H9 (cell line): ENCODE data around the gene SNURF. TPM values are rescaled to one million over a fixed set of nuclear protein-coding genes. Genes with fewer than 3 reads are reported as not detected.
A peak's percentile ranks its signal among the peaks of the same experiment; 100 is the strongest.

Experiments used
- DNase-seq: peaks from one replicate; pipeline ENCODE4 v3.0.0-alpha.2; 2017
- H2AFZ ChIP-seq: one replicate; pipeline ENCODE4 v1.6.1; 2013; ENCODE audit warnings: mild to moderate bottlenecking, low read length, control low read depth, moderate library complexity
- H2AK5ac ChIP-seq: 2 replicates; pipeline ENCODE4 v1.6.1; 2013; ENCODE audit warnings: low read length, control low read depth, mixed read lengths; ENCODE audit not compliant: insufficient read length
- H2BK120ac ChIP-seq: one replicate; pipeline ENCODE4 v1.6.1; 2013; ENCODE audit warnings: low read depth, mild to moderate bottlenecking, low read length, control low read depth, inconsistent platforms; ENCODE audit not compliant: poor library complexity, severe bottlenecking
- H2BK12ac ChIP-seq: 2 replicates; pipeline ENCODE4 v1.6.1; 2013; ENCODE audit warnings: low read length, control low read depth, mixed read lengths, low read depth; ENCODE audit not compliant: insufficient read length
- H2BK15ac ChIP-seq: 2 replicates; pipeline ENCODE4 v1.6.1; 2013; ENCODE audit warnings: low read depth, low read length, control low read depth
- H2BK20ac ChIP-seq: one replicate; pipeline ENCODE4 v1.6.1; 2013; ENCODE audit warnings: low read depth, mild to moderate bottlenecking, low read length, control low read depth, inconsistent platforms; ENCODE audit not compliant: poor library complexity, severe bottlenecking
- H2BK5ac ChIP-seq: 2 replicates; pipeline ENCODE4 v1.6.1; 2013; ENCODE audit warnings: low read length, control low read depth, mixed read lengths; ENCODE audit not compliant: insufficient read length
- H3K14ac ChIP-seq: 2 replicates; pipeline ENCODE4 v1.6.1; 2013; ENCODE audit warnings: low read length, control low read depth; ENCODE audit not compliant: insufficient read depth
- H3K18ac ChIP-seq: 2 replicates; pipeline ENCODE4 v1.6.1; 2013; ENCODE audit warnings: low read depth, mild to moderate bottlenecking, mixed read lengths, low read length, control low read depth; ENCODE audit not compliant: insufficient read length
- H3K23ac ChIP-seq: 2 replicates; pipeline ENCODE4 v1.6.1; 2013; ENCODE audit warnings: low read length, control low read depth, mixed read lengths, low read depth; ENCODE audit not compliant: insufficient read length
- H3K23me2 ChIP-seq: 2 replicates; pipeline ENCODE4 v1.6.1; 2013; ENCODE audit warnings: low read depth, mild to moderate bottlenecking, mixed read lengths, low read length, control low read depth; ENCODE audit not compliant: insufficient read length, poor library complexity, severe bottlenecking
- H3K27ac ChIP-seq: 2 replicates; pipeline ENCODE4 v1.5.1; 2013; ENCODE audit warnings: low read length, control low read depth, mixed read lengths, low read depth; ENCODE audit not compliant: insufficient read length
- H3K27me3 ChIP-seq: 2 replicates; pipeline ENCODE4 v1.6.1; 2013; ENCODE audit warnings: low read length, control low read depth, inconsistent platforms; ENCODE audit not compliant: insufficient read depth
- H3K4ac ChIP-seq: 2 replicates; pipeline ENCODE4 v1.6.1; 2013; ENCODE audit warnings: low read depth, mild to moderate bottlenecking, control low read depth, inconsistent platforms, low read length, moderate library complexity
- H3K4me1 ChIP-seq: 2 replicates; pipeline ENCODE4 v1.6.1; 2013; ENCODE audit warnings: low read length, control low read depth, inconsistent platforms; ENCODE audit not compliant: insufficient read depth
- H3K4me2 ChIP-seq: 2 replicates; pipeline ENCODE4 v1.6.1; 2013; ENCODE audit warnings: low read length, control low read depth, mixed read lengths; ENCODE audit not compliant: insufficient read length, insufficient read depth
- H3K56ac ChIP-seq: 2 replicates; pipeline ENCODE4 v1.6.1; 2013; ENCODE audit warnings: low read depth, mild to moderate bottlenecking, mixed read lengths, low read length, control low read depth; ENCODE audit not compliant: insufficient read length
- H3K79me1 ChIP-seq: 2 replicates; pipeline ENCODE4 v1.6.1; 2013; ENCODE audit warnings: low read depth, mild to moderate bottlenecking, moderate library complexity, low read length, control low read depth, inconsistent platforms; ENCODE audit not compliant: insufficient read depth, poor library complexity, severe bottlenecking
- H3K79me2 ChIP-seq: 2 replicates; pipeline ENCODE4 v1.6.1; 2013; ENCODE audit warnings: low read length, control low read depth, inconsistent platforms; ENCODE audit not compliant: insufficient read depth
- H3K9ac ChIP-seq: 2 replicates; pipeline ENCODE4 v1.6.1; 2013; ENCODE audit warnings: low read length, control low read depth, mixed read lengths; ENCODE audit not compliant: insufficient read length; ENCODE audit errors: extremely low read depth
- H3K9me3 ChIP-seq: one replicate; pipeline ENCODE4 v1.6.1; 2013; ENCODE audit warnings: low read depth, low read length, inconsistent platforms; ENCODE audit not compliant: control insufficient read depth
- H3T11ph ChIP-seq: one replicate; pipeline ENCODE4 v1.6.1; 2013; ENCODE audit warnings: mild to moderate bottlenecking, low read length, control low read depth, inconsistent platforms
- H4K20me1 ChIP-seq: one replicate; pipeline ENCODE4 v1.6.1; 2013; ENCODE audit not compliant: control insufficient read depth, insufficient read length, insufficient read depth
- H4K5ac ChIP-seq: 2 replicates; pipeline ENCODE4 v1.6.1; 2013; ENCODE audit warnings: low read depth, mild to moderate bottlenecking, mixed read lengths, low read length, control low read depth; ENCODE audit not compliant: insufficient read length
- H4K8ac ChIP-seq: replicated peaks from 2 replicates; pipeline ENCODE4 v1.6.1; 2013; ENCODE audit warnings: low read length, control low read depth, mixed read lengths, low read depth; ENCODE audit not compliant: insufficient read length
- H4K91ac ChIP-seq: 2 replicates; pipeline ENCODE4 v1.6.1; 2013; ENCODE audit warnings: low read depth, mild to moderate bottlenecking, moderate library complexity, mixed read lengths, low read length, control low read depth; ENCODE audit not compliant: insufficient read length
- H3K27ac Mint-ChIP-seq, 3 experiments: 2 replicates in 2 of 3; 3 replicates in 1 of 3; pipeline ENCODE4 v1.8.0; 2020 to 2021; ENCODE audit warnings: mixed read lengths in 3 of 3, mild to moderate bottlenecking in 1 of 3, moderate library complexity in 1 of 3
- H3K27me3 Mint-ChIP-seq: 2 replicates; pipeline ENCODE4 v1.8.0; 2021; ENCODE audit warnings: low read depth, mild to moderate bottlenecking, moderate library complexity, mixed read lengths
- H3K36me3 Mint-ChIP-seq, 3 experiments: 2 replicates in 2 of 3; 3 replicates in 1 of 3; pipeline ENCODE4 v1.8.0; 2020 to 2021; ENCODE audit warnings: low read depth in 3 of 3, mixed read lengths in 3 of 3; ENCODE audit not compliant: insufficient read depth in 1 of 3
- H3K4me1 Mint-ChIP-seq, 2 experiments: 2 replicates each; pipeline ENCODE4 v1.8.0; 2020; ENCODE audit warnings: mixed read lengths in 2 of 2
- H3K4me3 Mint-ChIP-seq, 2 experiments: 2 replicates in 1 of 2; 3 replicates in 1 of 2; pipeline ENCODE4 v1.8.0; 2020 to 2021; ENCODE audit warnings: mild to moderate bottlenecking in 2 of 2, mixed read lengths in 2 of 2, moderate library complexity in 1 of 2
- H3K9me3 Mint-ChIP-seq, 2 experiments: 2 replicates in 1 of 2; 3 replicates in 1 of 2; pipeline ENCODE4 v1.8.0; 2020; ENCODE audit warnings: mild to moderate bottlenecking in 2 of 2, mixed read lengths in 2 of 2, moderate library complexity in 1 of 2
- WGBS: extraction: QIAGEN DNeasy Blood & Tissue Kit; methylation state at CpG from one replicate; pipeline ENCODE4 v1.1.7; 2013; ENCODE audit warnings: missing lambda C conversion rate, low lambda C conversion rate, mixed read lengths; ENCODE audit not compliant: insufficient read length; ENCODE audit errors: extremely low coverage; 5-methylcytosine and 5-hydroxymethylcytosine counted together
- long read RNA-seq: library from polyadenylated mRNA; unstranded; transcript quantifications from one replicate; pipeline ENCODE4 v2.0.0, GENCODE V29; 2020
- total RNA-seq: library from RNA; stranded (reverse); gene quantifications from 2 replicates; pipeline ENCODE4 v1.2.1, GENCODE V29; 2021
- TF ChIP-seq, protein P1 (sequence below): fragments of 200-600 bp; sonication (generic); conservative IDR thresholded peaks from 3 replicates; pipeline ENCODE4 v1.8.0; 2021; ENCODE audit warnings: antibody characterized with exemption, mild to moderate bottlenecking

Gene SNURF
- total RNA-seq, result 134 and 188 TPM in 2 replicates
- long read RNA-seq, transcript SNURF-202 (3 exons, 650 nt), result major isoform, 6 of 6 reads
- long read RNA-seq, partial matches to known transcripts, result 0 of 6 reads
- long read RNA-seq, other reads (novel, unspliced or antisense), result 0 of 6 reads

GRCh38 chr15:24954783-24955530 lies at the start of gene SNURF, which contains the start of gene SNRPN:
Gene SNURF, plus strand, starts transcription at chr15:24954987. Its CDS starts 62 bp downstream, at chr15:24955049.
Gene SNRPN, plus strand, starts transcription at chr15:24954987. Its CDS starts 19,467 bp downstream, at chr15:24974454.
- H2BK15ac ChIP-seq, result no peak within 1 kb of the TSS
- peak within 1 kb of the TSS; percentile 87 for H3K9ac ChIP-seq
- H4K91ac ChIP-seq, result no peak within 1 kb of the TSS
- H2AFZ ChIP-seq, result no peak within 1 kb of the TSS
- H3K4me2 ChIP-seq, result peak within 1 kb of the TSS; percentile 87
- Mint-ChIP-seq H3K9me3 (peaks cover 74 to 83% of the 10 kb centered on the region in 2 experiments), H3K27ac (peak within 1 kb of the TSS; percentile 86 to 97 (median 95)), H3K4me3 (peak within 1 kb of the TSS; percentile 93 to 97), H3K27me3 (no peaks in the 10 kb centered on the region; the same call in 1 of the 2 replicates), H3K4me1 (peaks cover 22 to 37% of the 10 kb centered on the region in 2 experiments), H3K36me3 (peaks cover 30 to 47% (median 45%) of the 10 kb centered on the region in 3 experiments)
- WGBS, result no CpG with 5 or more reads among the region's 47 CpGs
- no peak within 1 kb of the TSS; the same call in 1 of the 2 replicates for H3K4ac ChIP-seq
- H3K23ac ChIP-seq, result no peak within 1 kb of the TSS
- no peak within 1 kb of the TSS for H2BK5ac ChIP-seq
- H2AK5ac ChIP-seq, result no peak within 1 kb of the TSS
- no peak within 1 kb of the TSS for H2BK20ac ChIP-seq
- H2BK120ac ChIP-seq, result no peak within 1 kb of the TSS
- peak within 1 kb of the TSS; percentile 34 for H3K56ac ChIP-seq
- H3K18ac ChIP-seq, result peak within 1 kb of the TSS; percentile 69
- no peaks in the 10 kb centered on the region for H3K27me3 ChIP-seq
- no peak within 1 kb of the TSS for H2BK12ac ChIP-seq
- H3K27ac ChIP-seq, result peak within 1 kb of the TSS; percentile 86
- H3K14ac ChIP-seq, result peak within 1 kb of the TSS; percentile 85
- no peak within 1 kb of the TSS for H3T11ph ChIP-seq
- H4K20me1 ChIP-seq, result no peaks in the 10 kb centered on the region
- no peak within 1 kb of the TSS for H4K8ac ChIP-seq
- no peaks in the 10 kb centered on the region for H3K9me3 ChIP-seq
- TF ChIP-seq, protein P1, sequence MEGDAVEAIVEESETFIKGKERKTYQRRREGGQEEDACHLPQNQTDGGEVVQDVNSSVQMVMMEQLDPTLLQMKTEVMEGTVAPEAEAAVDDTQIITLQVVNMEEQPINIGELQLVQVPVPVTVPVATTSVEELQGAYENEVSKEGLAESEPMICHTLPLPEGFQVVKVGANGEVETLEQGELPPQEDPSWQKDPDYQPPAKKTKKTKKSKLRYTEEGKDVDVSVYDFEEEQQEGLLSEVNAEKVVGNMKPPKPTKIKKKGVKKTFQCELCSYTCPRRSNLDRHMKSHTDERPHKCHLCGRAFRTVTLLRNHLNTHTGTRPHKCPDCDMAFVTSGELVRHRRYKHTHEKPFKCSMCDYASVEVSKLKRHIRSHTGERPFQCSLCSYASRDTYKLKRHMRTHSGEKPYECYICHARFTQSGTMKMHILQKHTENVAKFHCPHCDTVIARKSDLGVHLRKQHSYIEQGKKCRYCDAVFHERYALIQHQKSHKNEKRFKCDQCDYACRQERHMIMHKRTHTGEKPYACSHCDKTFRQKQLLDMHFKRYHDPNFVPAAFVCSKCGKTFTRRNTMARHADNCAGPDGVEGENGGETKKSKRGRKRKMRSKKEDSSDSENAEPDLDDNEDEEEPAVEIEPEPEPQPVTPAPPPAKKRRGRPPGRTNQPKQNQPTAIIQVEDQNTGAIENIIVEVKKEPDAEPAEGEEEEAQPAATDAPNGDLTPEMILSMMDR, result no peak
- no peaks in the 10 kb centered on the region; the same call in 1 of the 2 replicates for H3K4me1 ChIP-seq
- H3K79me1 ChIP-seq, result no peaks in the 10 kb centered on the region
- H3K23me2 ChIP-seq, result no peaks in the 10 kb centered on the region
- peak within 1 kb of the TSS; percentile 12 for H4K5ac ChIP-seq
- DNase-seq, result peak; percentile 79
- H3K79me2 ChIP-seq, result peaks cover 51% of the 10 kb centered on the region; the same call in 1 of the 2 replicates
